ENCODE results near the gene SDHB. TPM values are rescaled to one million over a fixed set of nuclear protein-coding genes. Genes with fewer than 3 reads are reported as not detected.
"Not testable (repeated sequence)": the region's sequence is repeated elsewhere in the genome, so short reads cannot be mapped to it uniquely, and the experiment has no call there.

The SDHB gene
- total RNA-seq, 1 experiment from 2014 or later, result 70.1 TPM

- CTCF ChIA-PET, result no interaction called here
- BruUV-seq (replicated peaks), result no TSS peak
- no peak overlapping the region for H3K27ac Mint-ChIP-seq (ENCODE audit: unreplicated experiment)
- no peaks in the 10 kb centered on the region for H3K4me1 Mint-ChIP-seq (ENCODE audit: low read depth, unreplicated experiment)
- TF ChIP-seq, protein P1, sequence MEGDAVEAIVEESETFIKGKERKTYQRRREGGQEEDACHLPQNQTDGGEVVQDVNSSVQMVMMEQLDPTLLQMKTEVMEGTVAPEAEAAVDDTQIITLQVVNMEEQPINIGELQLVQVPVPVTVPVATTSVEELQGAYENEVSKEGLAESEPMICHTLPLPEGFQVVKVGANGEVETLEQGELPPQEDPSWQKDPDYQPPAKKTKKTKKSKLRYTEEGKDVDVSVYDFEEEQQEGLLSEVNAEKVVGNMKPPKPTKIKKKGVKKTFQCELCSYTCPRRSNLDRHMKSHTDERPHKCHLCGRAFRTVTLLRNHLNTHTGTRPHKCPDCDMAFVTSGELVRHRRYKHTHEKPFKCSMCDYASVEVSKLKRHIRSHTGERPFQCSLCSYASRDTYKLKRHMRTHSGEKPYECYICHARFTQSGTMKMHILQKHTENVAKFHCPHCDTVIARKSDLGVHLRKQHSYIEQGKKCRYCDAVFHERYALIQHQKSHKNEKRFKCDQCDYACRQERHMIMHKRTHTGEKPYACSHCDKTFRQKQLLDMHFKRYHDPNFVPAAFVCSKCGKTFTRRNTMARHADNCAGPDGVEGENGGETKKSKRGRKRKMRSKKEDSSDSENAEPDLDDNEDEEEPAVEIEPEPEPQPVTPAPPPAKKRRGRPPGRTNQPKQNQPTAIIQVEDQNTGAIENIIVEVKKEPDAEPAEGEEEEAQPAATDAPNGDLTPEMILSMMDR (IDR thresholded peaks at IDR 0.05; ENCODE audit: unreplicated experiment), result no peak
- H3K9me3 Mint-ChIP-seq (ENCODE audit: low read depth, unreplicated experiment), result peaks cover 2% of the 10 kb centered on the region
- H3K27me3 Mint-ChIP-seq (ENCODE audit: unreplicated experiment), result no peaks in the 10 kb centered on the region
- intact Hi-C loops (cut with micrococcal nuclease; ENCODE audit: unreplicated experiment), result no loop called here
- H3K4me3 Mint-ChIP-seq (ENCODE audit: low read depth, unreplicated experiment), result no peak overlapping the region
- no peaks in the 10 kb centered on the region for H3K36me3 Mint-ChIP-seq (ENCODE audit: insufficient read depth, unreplicated experiment)
- no peak for DNase-seq
These were observed 13.8 kb upstream of the SDHB start for GRCh38 chr1:17067465-17068240.

GRCh38 chr1:17067069-17067426 is 13.2 kb upstream of the SDHB start:
- Mint-ChIP-seq H3K4me1 (ENCODE audit: low read depth, unreplicated experiment) (no peaks in the 10 kb centered on the region), H3K27ac (ENCODE audit: unreplicated experiment) (no peak overlapping the region), H3K4me3 (ENCODE audit: low read depth, unreplicated experiment) (no peak overlapping the region), H3K27me3 (ENCODE audit: unreplicated experiment) (no peaks in the 10 kb centered on the region), H3K9me3 (ENCODE audit: low read depth, unreplicated experiment) (peaks cover 2% of the 10 kb centered on the region), H3K36me3 (ENCODE audit: insufficient read depth, unreplicated experiment) (no peaks in the 10 kb centered on the region)
- TF ChIP-seq, protein P1 (IDR thresholded peaks at IDR 0.05; ENCODE audit: unreplicated experiment), result no peak
- CTCF ChIA-PET, result no interaction called here
- no peak for DNase-seq
- intact Hi-C loops (cut with micrococcal nuclease; ENCODE audit: unreplicated experiment), result no loop called here
- no TSS peak for BruUV-seq (replicated peaks)

DNA sequence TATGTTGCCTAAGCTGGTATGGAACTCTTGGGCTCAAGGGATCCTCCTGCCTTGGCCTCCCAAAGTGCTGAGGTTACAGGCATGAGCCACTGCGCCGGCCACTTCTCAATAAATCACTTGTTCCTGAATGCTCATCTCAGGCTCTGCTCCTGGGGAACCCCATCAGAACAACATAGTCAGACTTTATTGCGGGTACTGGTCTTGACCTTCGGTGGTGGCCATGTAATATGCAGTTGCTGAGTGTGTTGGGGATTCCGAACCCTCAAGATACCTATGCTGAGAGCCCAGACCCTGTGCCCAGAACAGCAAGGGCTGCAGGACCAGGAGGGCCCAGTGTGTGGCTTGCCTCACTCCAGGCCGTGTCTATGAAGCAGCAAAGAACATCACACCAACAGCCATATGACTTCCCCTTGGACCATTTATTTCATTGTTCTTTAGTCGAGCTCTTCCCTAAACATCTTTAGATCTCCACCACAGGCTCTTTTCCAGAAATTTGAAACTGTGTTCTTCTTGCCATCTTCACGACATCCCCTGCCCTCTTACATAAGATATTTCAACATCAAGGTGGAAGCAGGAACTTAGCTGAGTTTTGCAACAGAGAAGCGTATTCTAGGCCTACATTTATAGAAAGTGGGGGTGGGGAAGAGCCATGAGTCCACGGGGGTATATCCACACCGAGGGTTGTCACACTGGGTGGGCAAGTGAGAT is 12.7 kb upstream of the SDHB start:
- intact Hi-C loops (cut with micrococcal nuclease; ENCODE audit: unreplicated experiment), result no loop called here
- CTCF ChIA-PET, result no interaction called here
- H3K27ac Mint-ChIP-seq (ENCODE audit: unreplicated experiment), result no peak overlapping the region
- no peaks in the 10 kb centered on the region for H3K4me1 Mint-ChIP-seq (ENCODE audit: low read depth, unreplicated experiment)
- H3K36me3 Mint-ChIP-seq (ENCODE audit: insufficient read depth, unreplicated experiment), result no peaks in the 10 kb centered on the region
- H3K9me3 Mint-ChIP-seq (ENCODE audit: low read depth, unreplicated experiment), result peaks cover 2% of the 10 kb centered on the region
- TF ChIP-seq, protein P1 (IDR thresholded peaks at IDR 0.05; ENCODE audit: unreplicated experiment), result no peak
- no peak for DNase-seq
- H3K4me3 Mint-ChIP-seq (ENCODE audit: low read depth, unreplicated experiment), result no peak overlapping the region
- BruUV-seq (replicated peaks), result no TSS peak
- H3K27me3 Mint-ChIP-seq (ENCODE audit: unreplicated experiment), result no peaks in the 10 kb centered on the region

GRCh38 chr1:17065666-17066065 is 11.8 kb upstream of the SDHB start:
- CTCF ChIA-PET, result interaction anchor here (0.7 kb wide), 1 partner anchor 12 kb away, joined by 3 read pairs; no protein-coding TSS in a partner anchor
- H3K27me3 Mint-ChIP-seq (ENCODE audit: unreplicated experiment), result no peaks in the 10 kb centered on the region

GRCh38 chr1:17062751-17063150 is 8.9 kb upstream of the SDHB start:
- H3K9me3 Mint-ChIP-seq (ENCODE audit: low read depth, unreplicated experiment); intact Hi-C loops (cut with micrococcal nuclease; ENCODE audit: unreplicated experiment); H3K4me3 Mint-ChIP-seq (ENCODE audit: low read depth, unreplicated experiment); BruUV-seq (replicated peaks); H3K4me1 Mint-ChIP-seq (ENCODE audit: low read depth, unreplicated experiment); DNase-seq; H3K27ac Mint-ChIP-seq (ENCODE audit: unreplicated experiment); H3K36me3 Mint-ChIP-seq (ENCODE audit: insufficient read depth, unreplicated experiment): not testable (repeated sequence)
- CTCF ChIA-PET, result interaction anchor here (0.6 kb wide), 1 partner anchor 150 kb away, joined by 6 read pairs; no protein-coding TSS in a partner anchor
- peaks cover 12% of the 10 kb centered on the region for H3K27me3 Mint-ChIP-seq (ENCODE audit: unreplicated experiment)

More at GRCh38 chr1:17065666-17066065, 11.8 kb upstream of the SDHB start:
- Mint-ChIP-seq H3K4me3 (ENCODE audit: low read depth, unreplicated experiment) (no peak overlapping the region), H3K9me3 (ENCODE audit: low read depth, unreplicated experiment) (peaks cover 2% of the 10 kb centered on the region), H3K4me1 (ENCODE audit: low read depth, unreplicated experiment) (no peaks in the 10 kb centered on the region), H3K27ac (ENCODE audit: unreplicated experiment) (no peak overlapping the region), H3K36me3 (ENCODE audit: insufficient read depth, unreplicated experiment) (no peaks in the 10 kb centered on the region)
- intact Hi-C loops (cut with micrococcal nuclease; ENCODE audit: unreplicated experiment), result no loop called here
- TF ChIP-seq, protein P1 (IDR thresholded peaks at IDR 0.05; ENCODE audit: unreplicated experiment), result no peak
- BruUV-seq (replicated peaks), result no TSS peak
- no peak for DNase-seq
